H9 (cell line): Measurements from ENCODE around the gene CPLX1. TPM values are rescaled to one million over a fixed set of nuclear protein-coding genes. Genes with fewer than 3 reads are reported as not detected.

ENCODE experiments used
- DNase-seq: peaks from one replicate; pipeline ENCODE4 v3.0.0-alpha.2; 2017
- H2AFZ ChIP-seq: one replicate; pipeline ENCODE4 v1.6.1; 2013; ENCODE audit warnings: mild to moderate bottlenecking, low read length, control low read depth, moderate library complexity
- H2AK5ac ChIP-seq: 2 replicates; pipeline ENCODE4 v1.6.1; 2013; ENCODE audit warnings: low read length, control low read depth, mixed read lengths; ENCODE audit not compliant: insufficient read length
- H2BK120ac ChIP-seq: one replicate; pipeline ENCODE4 v1.6.1; 2013; ENCODE audit warnings: low read depth, mild to moderate bottlenecking, low read length, control low read depth, inconsistent platforms; ENCODE audit not compliant: poor library complexity, severe bottlenecking
- H2BK12ac ChIP-seq: 2 replicates; pipeline ENCODE4 v1.6.1; 2013; ENCODE audit warnings: low read length, control low read depth, mixed read lengths, low read depth; ENCODE audit not compliant: insufficient read length
- H2BK15ac ChIP-seq: 2 replicates; pipeline ENCODE4 v1.6.1; 2013; ENCODE audit warnings: low read depth, low read length, control low read depth
- H2BK20ac ChIP-seq: one replicate; pipeline ENCODE4 v1.6.1; 2013; ENCODE audit warnings: low read depth, mild to moderate bottlenecking, low read length, control low read depth, inconsistent platforms; ENCODE audit not compliant: poor library complexity, severe bottlenecking
- H2BK5ac ChIP-seq: 2 replicates; pipeline ENCODE4 v1.6.1; 2013; ENCODE audit warnings: low read length, control low read depth, mixed read lengths; ENCODE audit not compliant: insufficient read length
- H3K14ac ChIP-seq: 2 replicates; pipeline ENCODE4 v1.6.1; 2013; ENCODE audit warnings: low read length, control low read depth; ENCODE audit not compliant: insufficient read depth
- H3K18ac ChIP-seq: 2 replicates; pipeline ENCODE4 v1.6.1; 2013; ENCODE audit warnings: low read depth, mild to moderate bottlenecking, mixed read lengths, low read length, control low read depth; ENCODE audit not compliant: insufficient read length
- H3K23ac ChIP-seq: 2 replicates; pipeline ENCODE4 v1.6.1; 2013; ENCODE audit warnings: low read length, control low read depth, mixed read lengths, low read depth; ENCODE audit not compliant: insufficient read length
- H3K23me2 ChIP-seq: 2 replicates; pipeline ENCODE4 v1.6.1; 2013; ENCODE audit warnings: low read depth, mild to moderate bottlenecking, mixed read lengths, low read length, control low read depth; ENCODE audit not compliant: insufficient read length, poor library complexity, severe bottlenecking
- H3K27ac ChIP-seq: 2 replicates; pipeline ENCODE4 v1.5.1; 2013; ENCODE audit warnings: low read length, control low read depth, mixed read lengths, low read depth; ENCODE audit not compliant: insufficient read length
- H3K27me3 ChIP-seq: 2 replicates; pipeline ENCODE4 v1.6.1; 2013; ENCODE audit warnings: low read length, control low read depth, inconsistent platforms; ENCODE audit not compliant: insufficient read depth
- H3K4ac ChIP-seq: 2 replicates; pipeline ENCODE4 v1.6.1; 2013; ENCODE audit warnings: low read depth, mild to moderate bottlenecking, control low read depth, inconsistent platforms, low read length, moderate library complexity
- H3K4me1 ChIP-seq: 2 replicates; pipeline ENCODE4 v1.6.1; 2013; ENCODE audit warnings: low read length, control low read depth, inconsistent platforms; ENCODE audit not compliant: insufficient read depth
- H3K4me2 ChIP-seq: 2 replicates; pipeline ENCODE4 v1.6.1; 2013; ENCODE audit warnings: low read length, control low read depth, mixed read lengths; ENCODE audit not compliant: insufficient read length, insufficient read depth
- H3K56ac ChIP-seq: 2 replicates; pipeline ENCODE4 v1.6.1; 2013; ENCODE audit warnings: low read depth, mild to moderate bottlenecking, mixed read lengths, low read length, control low read depth; ENCODE audit not compliant: insufficient read length
- H3K79me1 ChIP-seq: 2 replicates; pipeline ENCODE4 v1.6.1; 2013; ENCODE audit warnings: low read depth, mild to moderate bottlenecking, moderate library complexity, low read length, control low read depth, inconsistent platforms; ENCODE audit not compliant: insufficient read depth, poor library complexity, severe bottlenecking
- H3K79me2 ChIP-seq: 2 replicates; pipeline ENCODE4 v1.6.1; 2013; ENCODE audit warnings: low read length, control low read depth, inconsistent platforms; ENCODE audit not compliant: insufficient read depth
- H3K9ac ChIP-seq: 2 replicates; pipeline ENCODE4 v1.6.1; 2013; ENCODE audit warnings: low read length, control low read depth, mixed read lengths; ENCODE audit not compliant: insufficient read length; ENCODE audit errors: extremely low read depth
- H3K9me3 ChIP-seq: one replicate; pipeline ENCODE4 v1.6.1; 2013; ENCODE audit warnings: low read depth, low read length, inconsistent platforms; ENCODE audit not compliant: control insufficient read depth
- H3T11ph ChIP-seq: one replicate; pipeline ENCODE4 v1.6.1; 2013; ENCODE audit warnings: mild to moderate bottlenecking, low read length, control low read depth, inconsistent platforms
- H4K20me1 ChIP-seq: one replicate; pipeline ENCODE4 v1.6.1; 2013; ENCODE audit not compliant: control insufficient read depth, insufficient read length, insufficient read depth
- H4K5ac ChIP-seq: 2 replicates; pipeline ENCODE4 v1.6.1; 2013; ENCODE audit warnings: low read depth, mild to moderate bottlenecking, mixed read lengths, low read length, control low read depth; ENCODE audit not compliant: insufficient read length
- H4K8ac ChIP-seq: replicated peaks from 2 replicates; pipeline ENCODE4 v1.6.1; 2013; ENCODE audit warnings: low read length, control low read depth, mixed read lengths, low read depth; ENCODE audit not compliant: insufficient read length
- H4K91ac ChIP-seq: 2 replicates; pipeline ENCODE4 v1.6.1; 2013; ENCODE audit warnings: low read depth, mild to moderate bottlenecking, moderate library complexity, mixed read lengths, low read length, control low read depth; ENCODE audit not compliant: insufficient read length
- H3K27ac Mint-ChIP-seq, 3 experiments: 2 replicates in 2 of 3; 3 replicates in 1 of 3; pipeline ENCODE4 v1.8.0; 2020 to 2021; ENCODE audit warnings: mixed read lengths in 3 of 3, mild to moderate bottlenecking in 1 of 3, moderate library complexity in 1 of 3
- H3K27me3 Mint-ChIP-seq: 2 replicates; pipeline ENCODE4 v1.8.0; 2021; ENCODE audit warnings: low read depth, mild to moderate bottlenecking, moderate library complexity, mixed read lengths
- H3K36me3 Mint-ChIP-seq, 3 experiments: 2 replicates in 2 of 3; 3 replicates in 1 of 3; pipeline ENCODE4 v1.8.0; 2020 to 2021; ENCODE audit warnings: low read depth in 3 of 3, mixed read lengths in 3 of 3; ENCODE audit not compliant: insufficient read depth in 1 of 3
- H3K4me1 Mint-ChIP-seq, 2 experiments: 2 replicates each; pipeline ENCODE4 v1.8.0; 2020; ENCODE audit warnings: mixed read lengths in 2 of 2
- H3K4me3 Mint-ChIP-seq, 2 experiments: 2 replicates in 1 of 2; 3 replicates in 1 of 2; pipeline ENCODE4 v1.8.0; 2020 to 2021; ENCODE audit warnings: mild to moderate bottlenecking in 2 of 2, mixed read lengths in 2 of 2, moderate library complexity in 1 of 2
- H3K9me3 Mint-ChIP-seq, 2 experiments: 2 replicates in 1 of 2; 3 replicates in 1 of 2; pipeline ENCODE4 v1.8.0; 2020; ENCODE audit warnings: mild to moderate bottlenecking in 2 of 2, mixed read lengths in 2 of 2, moderate library complexity in 1 of 2
- WGBS: extraction: QIAGEN DNeasy Blood & Tissue Kit; methylation state at CpG from one replicate; pipeline ENCODE4 v1.1.7; 2013; ENCODE audit warnings: missing lambda C conversion rate, low lambda C conversion rate, mixed read lengths; ENCODE audit not compliant: insufficient read length; ENCODE audit errors: extremely low coverage; 5-methylcytosine and 5-hydroxymethylcytosine counted together
- total RNA-seq: library from RNA; stranded (reverse); gene quantifications from 2 replicates; pipeline ENCODE4 v1.2.1, GENCODE V29; 2021
- TF ChIP-seq, protein P1 (sequence below): fragments of 200-600 bp; sonication (generic); conservative IDR thresholded peaks from 3 replicates; pipeline ENCODE4 v1.8.0; 2021; ENCODE audit warnings: antibody characterized with exemption, mild to moderate bottlenecking

Gene CPLX1
- total RNA-seq, 1 experiment from 2014 or later, result 0.90 TPM

DNA sequence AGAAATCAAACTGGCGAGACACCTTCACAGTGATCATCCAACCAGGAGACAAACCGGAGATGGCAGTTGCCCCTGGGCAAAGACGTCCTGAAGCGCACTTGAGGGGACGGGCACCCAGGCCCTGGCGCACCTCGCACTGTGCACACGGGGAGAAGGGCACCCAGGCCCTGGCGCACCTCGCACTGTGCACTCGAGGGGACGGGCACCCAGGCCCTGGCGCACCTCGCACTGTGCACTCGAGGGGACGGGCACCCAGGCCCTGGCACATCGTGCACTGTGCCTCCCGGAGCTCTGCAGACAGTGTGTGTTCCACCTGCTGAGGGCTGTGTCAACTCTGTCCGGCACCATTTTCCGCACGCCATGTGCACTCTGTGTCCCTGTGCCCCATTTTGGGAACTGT, 34.6 kb upstream of the CPLX1 start:
- Histone ChIP-seq H3K79me2 (no peaks in the 10 kb centered on the region), H3T11ph (no peak overlapping the region), H4K20me1 (no peaks in the 10 kb centered on the region), H3K14ac (no peak overlapping the region), H3K27ac (no peak overlapping the region), H2BK120ac (no peak overlapping the region), H2AFZ (no peak overlapping the region), H3K4me2 (no peak overlapping the region), H3K4me1 (no peaks in the 10 kb centered on the region), H3K18ac (no peak overlapping the region), H3K9ac (no peak overlapping the region), H4K8ac (no peak overlapping the region), H4K5ac (no peak overlapping the region), H2AK5ac (no peak overlapping the region), H3K4ac (no peak overlapping the region), H3K79me1 (no peaks in the 10 kb centered on the region), H3K56ac (no peak overlapping the region), H2BK15ac (no peak overlapping the region), H3K9me3 (no peaks in the 10 kb centered on the region), H2BK12ac (no peak overlapping the region), H3K23ac (no peak overlapping the region), H3K23me2 (no peaks in the 10 kb centered on the region), H3K27me3 (no peaks in the 10 kb centered on the region), H4K91ac (no peak overlapping the region), H2BK5ac (no peak overlapping the region), H2BK20ac (no peak overlapping the region)
- no CpG with 5 or more reads among the region's 21 CpGs for WGBS
- DNase-seq, result no peak
- Mint-ChIP-seq H3K4me3 (no peak overlapping the region), H3K4me1 (no peaks in the 10 kb centered on the region), H3K27ac (peak overlapping the region in 1 of 3 experiments; percentile 77; a peak in 1 of 7 replicates), H3K9me3 (peaks cover 0 to 6% of the 10 kb centered on the region in 2 experiments; a peak in 1 of 5 replicates), H3K27me3 (no peaks in the 10 kb centered on the region), H3K36me3 (peaks cover 33 to 78% (median 73%) of the 10 kb centered on the region in 3 experiments)
- TF ChIP-seq, protein P1, sequence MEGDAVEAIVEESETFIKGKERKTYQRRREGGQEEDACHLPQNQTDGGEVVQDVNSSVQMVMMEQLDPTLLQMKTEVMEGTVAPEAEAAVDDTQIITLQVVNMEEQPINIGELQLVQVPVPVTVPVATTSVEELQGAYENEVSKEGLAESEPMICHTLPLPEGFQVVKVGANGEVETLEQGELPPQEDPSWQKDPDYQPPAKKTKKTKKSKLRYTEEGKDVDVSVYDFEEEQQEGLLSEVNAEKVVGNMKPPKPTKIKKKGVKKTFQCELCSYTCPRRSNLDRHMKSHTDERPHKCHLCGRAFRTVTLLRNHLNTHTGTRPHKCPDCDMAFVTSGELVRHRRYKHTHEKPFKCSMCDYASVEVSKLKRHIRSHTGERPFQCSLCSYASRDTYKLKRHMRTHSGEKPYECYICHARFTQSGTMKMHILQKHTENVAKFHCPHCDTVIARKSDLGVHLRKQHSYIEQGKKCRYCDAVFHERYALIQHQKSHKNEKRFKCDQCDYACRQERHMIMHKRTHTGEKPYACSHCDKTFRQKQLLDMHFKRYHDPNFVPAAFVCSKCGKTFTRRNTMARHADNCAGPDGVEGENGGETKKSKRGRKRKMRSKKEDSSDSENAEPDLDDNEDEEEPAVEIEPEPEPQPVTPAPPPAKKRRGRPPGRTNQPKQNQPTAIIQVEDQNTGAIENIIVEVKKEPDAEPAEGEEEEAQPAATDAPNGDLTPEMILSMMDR, result no peak
